K562 (cell line): ENCODE results near the gene TOM1L2. TPM values are rescaled to one million over a fixed set of nuclear protein-coding genes. Genes with fewer than 3 reads are reported as not detected.
A peak's percentile ranks its signal among the peaks of the same experiment; 100 is the strongest.

Source experiments
- ATAC-seq: fragments of 200-7000 bp; cut with Tn5 transposase; 3 replicates; pipeline ENCODE4 v1.9.1; 2020; ENCODE audit warnings: moderate library complexity
- BruUV-seq: library from RNA; stranded (reverse); fragments of 400-500 nt; replicated peaks from 2 replicates; lab custom pipeline; 2021; lab: Mats Ljungman, UMichigan
- CTCF ChIA-PET: fragments of 300-600 bp; formaldehyde crosslinking; extraction: SDS; loops from one replicate; lab custom pipeline; 2021; ENCODE audit warnings: low intra/inter-chr PET ratio; lab: Yijun Ruan, JAX
- POLR2A ChIA-PET: fragments of 300-600, 350-650 bp; sonication (Branson Sonifier 250); formaldehyde crosslinking; extraction: SDS; loops from one replicate; lab custom pipeline; 2021; ENCODE audit warnings: antibody characterized with exemption, inconsistent platforms; lab: Yijun Ruan, JAX
- DNase-seq, 4 experiments: peaks; one replicate each; pipeline versions ENCODE4 v3.0.0 to v3.0.0-alpha.2; 2011 to 2018; ENCODE audit warnings: low spot score in 3 of 4, mixed read lengths in 3 of 4; ENCODE audit errors: extremely low read depth in 1 of 4
- FAIRE-seq: peaks from 2 replicates; lab custom pipeline; 2011; peaks lifted over from hg19 to GRCh38; lab: Jason Lieb, UNC
- H2AFZ ChIP-seq: 2 replicates; pipeline ENCODE4 v1.6.0; 2011; ENCODE audit warnings: low read depth, low read length, control low read depth, inconsistent platforms
- H3K27ac ChIP-seq: fragments of 200-600 bp; 3 replicates; pipeline ENCODE4 v1.8.0; 2011; ENCODE audit warnings: low read depth, mild to moderate bottlenecking, control low read depth, inconsistent platforms, low read length, moderate library complexity, mixed read lengths; ENCODE audit errors: extremely low read depth
- H3K27me3 ChIP-seq, 2 experiments: fragments of 300-600 bp in 1 of 2; 2 replicates in 1 of 2; 3 replicates in 1 of 2; pipeline versions ENCODE4 v1.6.0 to v1.8.0; 2011; ENCODE audit warnings: inconsistent platforms in 2 of 2, low read length in 2 of 2, mild to moderate bottlenecking in 1 of 2, mixed read lengths in 1 of 2, moderate library complexity in 1 of 2; ENCODE audit not compliant: control insufficient read depth in 2 of 2, insufficient read depth in 2 of 2
- H3K36me3 ChIP-seq: fragments of 300-600 bp; 3 replicates; pipeline ENCODE4 v1.8.0; 2011; ENCODE audit warnings: mild to moderate bottlenecking, low read length, inconsistent platforms; ENCODE audit not compliant: control insufficient read depth, insufficient read depth
- H3K4me1 ChIP-seq, 2 experiments: fragments of 200-600 bp in 1 of 2; replicated peaks in 1 of 2; 2 replicates in 1 of 2; 3 replicates in 1 of 2; pipeline versions ENCODE4 v1.5.1 to v1.8.0; 2011; ENCODE audit warnings: inconsistent platforms in 2 of 2, low read length in 2 of 2, mild to moderate bottlenecking in 1 of 2, mixed read lengths in 1 of 2, moderate library complexity in 1 of 2; ENCODE audit not compliant: control insufficient read depth in 2 of 2, insufficient read depth in 2 of 2
- H3K4me2 ChIP-seq: 2 replicates; pipeline ENCODE4 v1.6.1; 2011; ENCODE audit warnings: low read length, control low read depth, inconsistent platforms, mixed read lengths; ENCODE audit not compliant: insufficient read depth
- H3K4me3 ChIP-seq: fragments of 200-600 bp; sonication (generic), shearing (Covaris generic); 2 replicates; pipeline ENCODE4 v1.5.1; 2016; ENCODE audit warnings: control low read depth, inconsistent platforms
- H3K79me2 ChIP-seq: fragments of 200-600 bp; 3 replicates; pipeline ENCODE4 v1.8.0; 2011; ENCODE audit warnings: low read length, inconsistent platforms; ENCODE audit not compliant: control insufficient read depth, insufficient read depth
- H3K9ac ChIP-seq, 2 experiments: 2 replicates each; pipeline versions ENCODE4 v1.6.0 to v1.6.1; 2011; ENCODE audit warnings: low read depth in 2 of 2, low read length in 2 of 2, control low read depth in 1 of 2, inconsistent platforms in 1 of 2, mild to moderate bottlenecking in 1 of 2, mixed read lengths in 1 of 2; ENCODE audit not compliant: insufficient read depth in 1 of 2
- H3K9me1 ChIP-seq: one replicate; pipeline ENCODE4 v1.6.0; 2011; ENCODE audit warnings: inconsistent platforms, mild to moderate bottlenecking, low read length, moderate library complexity; ENCODE audit not compliant: control insufficient read depth, insufficient read depth
- H3K9me3 ChIP-seq: replicated peaks from 2 replicates; pipeline ENCODE4 v1.5.1; 2011; ENCODE audit warnings: low read depth, low read length, inconsistent platforms; ENCODE audit not compliant: control insufficient read depth, insufficient read depth
- H4K20me1 ChIP-seq: replicated peaks from 2 replicates; pipeline ENCODE4 v1.6.1; 2011; ENCODE audit warnings: low read length, inconsistent platforms, mixed read lengths; ENCODE audit not compliant: control insufficient read depth, insufficient read depth
- BDP1 ChIP-seq: IDR thresholded peaks from 3 replicates; pipeline ENCODE4 v1.6.1; 2011; ENCODE audit not compliant: insufficient read length, insufficient read depth
- CBX3 ChIP-seq, 2 experiments: IDR thresholded peaks; 1 replicate in 1 of 2; 2 replicates in 1 of 2; pipeline ENCODE4 v1.6.1; 2012; ENCODE audit warnings: inconsistent platforms in 2 of 2, low read length in 2 of 2, borderline replicate concordance in 1 of 2, control low read depth in 1 of 2
- JUN ChIP-seq, 2 experiments: sonication (generic) in 1 of 2; formaldehyde crosslinking in 1 of 2; IDR thresholded peaks; 2 replicates each; pipeline versions ENCODE4 v1.6.1 to v1.8.0; 2012 to 2022; ENCODE audit warnings: borderline replicate concordance in 2 of 2, mild to moderate bottlenecking in 2 of 2, improper control_type of control experiment in 1 of 2, low read depth in 1 of 2, low read length in 1 of 2, missing genetic modification reagents in 1 of 2
- POLR2G ChIP-seq: fragments of 200-400 bp; formaldehyde crosslinking; IDR thresholded peaks from 2 replicates; pipeline ENCODE4 v1.6.1; 2017; ENCODE audit warnings: low read depth, mild to moderate bottlenecking, antibody characterized with exemption, low read length, moderate library complexity
- WGBS: fragments of 100-300 bp; shearing (Covaris generic); methylation state at CpG from one replicate; pipeline ENCODE4 v1.1.6; 2016; ENCODE audit warnings: low coverage, mixed read lengths; ENCODE audit not compliant: insufficient coverage; ENCODE audit errors: missing lambda C conversion rate; 5-methylcytosine and 5-hydroxymethylcytosine counted together
- in situ Hi-C: fragments of 300-500 bp; cut with MboI; formaldehyde crosslinking; loops from 4 replicates; pipeline ENCODE4 v1.15.0; 2018; ENCODE audit warnings: inconsistent platforms, mixed read lengths
- intact Hi-C: fragments of 100-400 bp; cut with micrococcal nuclease; formaldehyde crosslinking; loops from 2 replicates; pipeline ENCODE4 v1.14.2; 2022
- polyA plus RNA-seq, 8 experiments: library from polyadenylated mRNA; depleted of rRNA in 4 of 8; stranded (reverse) in 5 of 8; unstranded in 3 of 8; fragments of >200 nt; fragmentation: Nextera tagmentation in 2 of 8; fragmentation: Illumina TruSeq in 1 of 8; extraction: Ambion mirVana in 2 of 8; extraction: Trizol in 1 of 8; gene quantifications; 2 replicates each; pipeline versions ENCODE4 v1.2.1 to v1.2.3, GENCODE V29; 2011 to 2014; ENCODE audit warnings: inconsistent platforms in 1 of 8, missing spikeins in 1 of 8
- total RNA-seq, 7 experiments: library from RNA; depleted of rRNA in 6 of 7; stranded (reverse); fragments of >200 nt in 6 of 7; fragmentation: Illumina TruSeq in 2 of 7; extraction: Trizol in 2 of 7; gene quantifications; 2 replicates each; pipeline versions ENCODE4 v1.2.1 to v1.2.3, GENCODE V29; 2011 to 2021; ENCODE audit warnings: low replicate concordance in 1 of 7

The TOM1L2 gene
- total and polyA plus RNA-seq, 9 of the 15 experiments (the other 6 are each of a cell fraction or from before 2014, with no cell fraction given), result 0.07 to 6.0 (median 2.5) TPM

- Histone ChIP-seq H3K79me2 (no peaks in the 10 kb centered on the region), H3K9me3 (no peaks in the 10 kb centered on the region), H2AFZ (no peak overlapping the region)
- POLR2A ChIA-PET, result interaction anchor here (0.6 to 1.2 kb wide), 2 partner anchors 17 to 1437 kb away, joined by 3 to 4 read pairs; partner anchors contain the start of gene EPN2
- ATAC-seq, result no peak; the same call in 2 of the 3 replicates
- in situ Hi-C loops, result no loop called here
- no peak for TF ChIP-seq CBX3 (IDR thresholded peaks at IDR 0.05; ENCODE audit: borderline replicate concordance in 1 of 2, low read length in 2 of 2)
- no peak for TF ChIP-seq JUN (IDR thresholded peaks at IDR 0.05; ENCODE audit: borderline replicate concordance, low read depth, low read length)
- TF ChIP-seq JUN (CRISPR knock-in tag; IDR thresholded peaks at IDR 0.05; ENCODE audit: borderline replicate concordance), result no peak
- TF ChIP-seq BDP1, result no peak
- TF ChIP-seq POLR2G, result peak; percentile 34; the same call in 1 of the 2 replicates
- TF ChIP-seq, all 486 proteins: peak for 1
- WGBS, result 95% methylated on average over 10 of the region's 12 CpGs
- FAIRE-seq (no peak), DNase-seq (no peak)
- intact Hi-C loops, result no loop called here
- 0 out of 4 replicates have a peak overlapping the region, but pooled peaks of 1 of the 2 experiments have one; percentile 52 for H3K9ac ChIP-seq
- no peaks in the 10 kb centered on the region for H3K27me3 ChIP-seq
- no peak overlapping the region for H3K4me2 ChIP-seq
- H3K4me3 ChIP-seq, result no peak overlapping the region
- CTCF ChIA-PET, result no interaction called here
- H3K4me1 ChIP-seq, result peaks cover 0 to 22% of the 10 kb centered on the region in 2 experiments; a peak in 2 of 5 replicates
- no peak overlapping the region for H3K27ac ChIP-seq
- H3K36me3 ChIP-seq, result peaks cover 10% of the 10 kb centered on the region; the same call in 2 of the 3 replicates
- no peaks in the 10 kb centered on the region for H3K9me1 ChIP-seq
- no peaks in the 10 kb centered on the region for H4K20me1 ChIP-seq
- no TSS peak for BruUV-seq
These were observed 171.6 kb downstream of the TOM1L2 start for GRCh38 chr17:17800504-17801021.
